ENCODE data around the gene SMCO2.

Gene SMCO2

GRCh38 chr12:27436029-27436428 is 10.5 kb upstream of the SMCO2 start:
- Mint-ChIP-seq H3K9me3 (no peaks in the 10 kb centered on the region), H3K4me1 (ENCODE audit: low read depth) (peaks cover 9% of the 10 kb centered on the region), H3K27ac (no peak overlapping the region), H3K27me3 (peaks cover 27% of the 10 kb centered on the region), H3K4me3 (no peak overlapping the region), H3K36me3 (ENCODE audit: low read depth) (no peaks in the 10 kb centered on the region)
- no peak for DNase-seq

- Mint-ChIP-seq H3K4me3 (no peak overlapping the region), H3K9me3 (no peaks in the 10 kb centered on the region), H3K27me3 (peaks cover 27% of the 10 kb centered on the region), H3K4me1 (ENCODE audit: low read depth) (peaks cover 9% of the 10 kb centered on the region), H3K27ac (no peak overlapping the region), H3K36me3 (ENCODE audit: low read depth) (no peaks in the 10 kb centered on the region)
- DNase-seq: no peak
Measured at GRCh38 chr12:27436768-27437167, 9.8 kb upstream of the SMCO2 start.

- no peaks in the 10 kb centered on the region for H3K36me3 Mint-ChIP-seq (ENCODE audit: low read depth)
- no peak for DNase-seq
- no peaks in the 10 kb centered on the region for H3K9me3 Mint-ChIP-seq
- no peak overlapping the region for H3K27ac Mint-ChIP-seq
- H3K4me1 Mint-ChIP-seq (ENCODE audit: low read depth): peaks cover 9% of the 10 kb centered on the region
- no peak overlapping the region for H3K4me3 Mint-ChIP-seq
- H3K27me3 Mint-ChIP-seq: peaks cover 27% of the 10 kb centered on the region
Measured at GRCh38 chr12:27437839-27438238, 8.7 kb upstream of the SMCO2 start.

- no peak for DNase-seq
- Mint-ChIP-seq H3K27me3 (peaks cover 11% of the 10 kb centered on the region), H3K9me3 (peaks cover 4% of the 10 kb centered on the region), H3K4me3 (no peak overlapping the region), H3K27ac (no peak overlapping the region), H3K36me3 (ENCODE audit: low read depth) (no peaks in the 10 kb centered on the region), H3K4me1 (ENCODE audit: low read depth) (no peaks in the 10 kb centered on the region)
Measured at GRCh38 chr12:27447761-27448160, 1.2 kb downstream of the SMCO2 start.

GRCh38 chr12:27449026-27449425 is 2.5 kb downstream of the SMCO2 start:
- H3K27ac Mint-ChIP-seq: no peak overlapping the region
- H3K4me1 Mint-ChIP-seq (ENCODE audit: low read depth): no peaks in the 10 kb centered on the region
- peaks cover 4% of the 10 kb centered on the region for H3K9me3 Mint-ChIP-seq
- peaks cover 11% of the 10 kb centered on the region for H3K27me3 Mint-ChIP-seq
- DNase-seq: no peak
- H3K4me3 Mint-ChIP-seq: no peak overlapping the region
- no peaks in the 10 kb centered on the region for H3K36me3 Mint-ChIP-seq (ENCODE audit: low read depth)

- no peaks in the 10 kb centered on the region for H3K36me3 Mint-ChIP-seq (ENCODE audit: low read depth)
- peaks cover 14% of the 10 kb centered on the region for H3K27me3 Mint-ChIP-seq
- H3K27ac Mint-ChIP-seq: no peak overlapping the region
- no peaks in the 10 kb centered on the region for H3K4me1 Mint-ChIP-seq (ENCODE audit: low read depth)
- no peak overlapping the region for H3K4me3 Mint-ChIP-seq
- H3K9me3 Mint-ChIP-seq: peaks cover 4% of the 10 kb centered on the region
- DNase-seq: no peak
Measured at GRCh38 chr12:27449893-27450534, 3.5 kb downstream of the SMCO2 start.

GRCh38 chr12:27451036-27451825 is 4.7 kb downstream of the SMCO2 start:
- no peak for DNase-seq
- no peak overlapping the region for H3K4me3 Mint-ChIP-seq
- no peaks in the 10 kb centered on the region for H3K36me3 Mint-ChIP-seq (ENCODE audit: low read depth)
- peaks cover 14% of the 10 kb centered on the region for H3K27me3 Mint-ChIP-seq
- H3K9me3 Mint-ChIP-seq: peaks cover 2% of the 10 kb centered on the region
- no peaks in the 10 kb centered on the region for H3K4me1 Mint-ChIP-seq (ENCODE audit: low read depth)
- H3K27ac Mint-ChIP-seq: no peak overlapping the region

GRCh38 chr12:27453421-27453820 is 6.9 kb downstream of the SMCO2 start:
- Mint-ChIP-seq H3K4me3 (no peak overlapping the region), H3K27ac (no peak overlapping the region), H3K4me1 (ENCODE audit: low read depth) (peaks cover 7% of the 10 kb centered on the region), H3K27me3 (peaks cover 21% of the 10 kb centered on the region), H3K36me3 (ENCODE audit: low read depth) (no peaks in the 10 kb centered on the region), H3K9me3 (no peaks in the 10 kb centered on the region)
- no peak for DNase-seq

GRCh38 chr12:27455589-27455988 is 9.1 kb downstream of the SMCO2 start:
- peaks cover 25% of the 10 kb centered on the region for H3K27me3 Mint-ChIP-seq
- no peaks in the 10 kb centered on the region for H3K9me3 Mint-ChIP-seq
- no peak overlapping the region for H3K4me3 Mint-ChIP-seq
- no peak overlapping the region for H3K27ac Mint-ChIP-seq
- H3K36me3 Mint-ChIP-seq (ENCODE audit: low read depth): no peaks in the 10 kb centered on the region
- DNase-seq: no peak
- peaks cover 21% of the 10 kb centered on the region for H3K4me1 Mint-ChIP-seq (ENCODE audit: low read depth)

- H3K36me3 Mint-ChIP-seq (ENCODE audit: low read depth): no peaks in the 10 kb centered on the region
- H3K27ac Mint-ChIP-seq: no peak overlapping the region
- DNase-seq: no peak
- no peaks in the 10 kb centered on the region for H3K9me3 Mint-ChIP-seq
- H3K27me3 Mint-ChIP-seq: peaks cover 26% of the 10 kb centered on the region
- no peak overlapping the region for H3K4me3 Mint-ChIP-seq
- H3K4me1 Mint-ChIP-seq (ENCODE audit: low read depth): peaks cover 30% of the 10 kb centered on the region
Measured at GRCh38 chr12:27456618-27457017, 10.1 kb downstream of the SMCO2 start.

- Mint-ChIP-seq H3K27ac (peak overlapping the region; percentile 76), H3K27me3 (peaks cover 39% of the 10 kb centered on the region), H3K36me3 (ENCODE audit: low read depth) (no peaks in the 10 kb centered on the region), H3K4me3 (peak overlapping the region; percentile 42), H3K9me3 (no peaks in the 10 kb centered on the region), H3K4me1 (ENCODE audit: low read depth) (peaks cover 52% of the 10 kb centered on the region)
- DNase-seq: peak; percentile 39
Measured at GRCh38 chr12:27460471-27460978, 14.0 kb downstream of the SMCO2 start.

GRCh38 chr12:27462151-27462694 is 15.7 kb downstream of the SMCO2 start:
- Mint-ChIP-seq H3K4me3 (no peak overlapping the region), H3K27me3 (peaks cover 39% of the 10 kb centered on the region), H3K4me1 (ENCODE audit: low read depth) (peaks cover 50% of the 10 kb centered on the region), H3K36me3 (ENCODE audit: low read depth) (no peaks in the 10 kb centered on the region), H3K9me3 (no peaks in the 10 kb centered on the region), H3K27ac (peak overlapping the region; percentile 65)
- DNase-seq: no peak

- H3K27ac Mint-ChIP-seq: no peak overlapping the region
- H3K27me3 Mint-ChIP-seq: peaks cover 35% of the 10 kb centered on the region
- no peak overlapping the region for H3K4me3 Mint-ChIP-seq
- peaks cover 45% of the 10 kb centered on the region for H3K4me1 Mint-ChIP-seq (ENCODE audit: low read depth)
- no peaks in the 10 kb centered on the region for H3K9me3 Mint-ChIP-seq
- H3K36me3 Mint-ChIP-seq (ENCODE audit: low read depth): no peaks in the 10 kb centered on the region
- DNase-seq: no peak
Measured at GRCh38 chr12:27462851-27463250, 16.3 kb downstream of the SMCO2 start.

- Mint-ChIP-seq H3K4me3 (no peak overlapping the region), H3K27me3 (peaks cover 35% of the 10 kb centered on the region), H3K27ac (no peak overlapping the region), H3K9me3 (no peaks in the 10 kb centered on the region), H3K4me1 (ENCODE audit: low read depth) (peaks cover 45% of the 10 kb centered on the region), H3K36me3 (ENCODE audit: low read depth) (no peaks in the 10 kb centered on the region)
- no peak for DNase-seq
Measured at GRCh38 chr12:27463511-27464219, 17.1 kb downstream of the SMCO2 start.
